EL (cell line): Measurements from ENCODE around the gene ZCCHC7.
"Not testable (repeated sequence)": the region's sequence is repeated elsewhere in the genome, so short reads cannot be mapped to it uniquely, and the experiment has no call there.

Source experiments
- DNase-seq: peaks from one replicate; pipeline ENCODE4 v3.0.0-alpha.2; 2016

ZCCHC7 gene

GRCh38 chr9:37179576-37179975, 59.2 kb downstream of the ZCCHC7 start:
- no peak for DNase-seq

DNA sequence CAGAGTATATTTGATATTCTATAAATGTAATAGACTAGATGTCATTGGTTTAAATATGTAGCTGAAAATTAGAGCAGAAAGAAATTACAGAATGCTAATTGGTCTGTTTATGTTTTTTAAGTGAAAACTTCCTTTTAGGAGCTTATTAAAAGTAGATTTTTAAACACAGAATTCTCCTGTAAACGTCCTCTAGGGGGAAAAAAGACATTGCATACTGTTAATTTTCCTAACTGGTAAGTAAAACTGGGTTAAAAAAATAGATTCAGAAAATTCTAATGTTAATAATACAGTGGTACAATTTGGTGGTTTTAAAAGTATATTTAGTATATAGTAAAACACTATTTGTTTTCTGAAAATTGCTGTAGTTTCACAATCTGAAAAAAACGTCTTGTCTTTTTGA, 59.8 kb downstream of the ZCCHC7 start:
- DNase-seq, result no peak

DNA sequence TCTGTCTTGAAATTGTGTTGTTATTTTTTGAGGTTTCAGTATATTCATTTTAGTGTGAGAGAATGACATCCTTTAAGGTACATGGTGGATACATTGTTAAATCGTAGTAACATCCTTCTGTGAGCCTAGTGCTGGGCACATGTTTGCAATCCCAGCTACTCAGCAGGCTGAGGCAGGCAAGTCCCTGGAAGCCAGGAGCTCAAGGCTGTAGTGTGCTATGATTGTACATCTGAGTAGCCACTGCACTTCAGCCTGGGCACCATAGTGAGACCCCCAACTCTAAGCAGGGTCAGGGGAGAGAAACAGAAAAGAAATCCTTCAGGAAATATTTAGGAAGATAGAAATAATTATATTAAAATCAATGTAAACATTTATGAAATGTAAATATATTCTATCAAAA, 62.3 kb downstream of the ZCCHC7 start:
- no peak for DNase-seq

GRCh38 chr9:37184905-37185867, 64.8 kb downstream of the ZCCHC7 start:
- DNase-seq, result no peak

GRCh38 chr9:37187292-37187691, 66.9 kb downstream of the ZCCHC7 start:
- no peak for DNase-seq

GRCh38 chr9:37187713-37188439, 67.5 kb downstream of the ZCCHC7 start:
- DNase-seq, result peak; percentile 39

DNA sequence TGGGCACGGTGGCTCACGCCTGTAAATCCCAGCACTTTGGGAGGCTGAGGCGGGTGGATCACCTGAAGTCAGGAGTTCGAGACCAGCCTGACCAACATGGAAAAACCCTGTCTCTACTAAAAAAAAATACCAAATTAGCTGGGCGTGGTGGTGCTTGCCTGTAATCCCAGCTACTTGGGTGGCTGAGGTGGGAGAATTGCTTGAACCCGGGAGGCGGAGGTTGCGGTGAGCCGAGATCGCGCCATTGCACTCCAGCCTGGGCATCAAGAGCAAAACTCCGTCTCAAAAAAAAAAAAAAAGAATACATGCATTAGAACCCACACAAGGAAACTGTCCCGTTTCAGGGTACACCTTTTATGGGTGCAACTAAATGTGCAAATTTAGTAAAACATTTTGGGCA, 70.4 kb downstream of the ZCCHC7 start:
- not testable (repeated sequence) for DNase-seq

DNA sequence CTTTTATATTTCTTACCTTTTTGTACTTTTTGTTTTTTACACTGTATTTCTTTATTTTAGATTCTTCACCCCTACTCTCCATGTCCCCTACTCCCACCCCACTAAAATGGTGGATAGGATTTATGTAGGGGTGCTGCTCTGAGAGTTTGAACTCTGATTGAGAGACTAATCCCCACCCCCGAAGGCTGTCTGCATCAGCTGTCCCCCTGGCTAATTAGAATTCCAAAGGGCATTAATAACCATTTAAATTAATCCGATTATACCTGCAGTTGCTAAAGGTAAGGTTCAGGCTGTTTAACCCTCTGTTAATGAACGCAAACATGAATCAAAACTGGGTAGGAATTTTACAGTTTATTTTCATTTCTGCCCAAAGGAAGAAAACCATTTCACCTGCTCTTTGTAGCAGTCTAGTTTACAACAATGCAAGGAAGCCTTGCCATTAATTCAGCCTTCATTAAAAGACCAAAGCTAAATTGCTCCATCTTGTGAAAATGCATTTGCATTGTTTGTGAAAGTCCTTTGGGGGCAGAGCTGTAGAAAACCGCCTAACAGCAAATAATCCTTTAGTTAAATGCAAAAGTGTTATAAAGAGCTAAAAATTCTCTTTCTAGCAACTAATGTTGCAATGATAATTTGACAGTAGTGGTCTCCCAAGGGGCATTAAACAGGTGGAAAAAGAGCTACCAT, 71.2 kb downstream of the ZCCHC7 start:
- no peak for DNase-seq

- no peak for DNase-seq
Observed at GRCh38 chr9:37192803-37193202, 72.4 kb downstream of the ZCCHC7 start.

DNA sequence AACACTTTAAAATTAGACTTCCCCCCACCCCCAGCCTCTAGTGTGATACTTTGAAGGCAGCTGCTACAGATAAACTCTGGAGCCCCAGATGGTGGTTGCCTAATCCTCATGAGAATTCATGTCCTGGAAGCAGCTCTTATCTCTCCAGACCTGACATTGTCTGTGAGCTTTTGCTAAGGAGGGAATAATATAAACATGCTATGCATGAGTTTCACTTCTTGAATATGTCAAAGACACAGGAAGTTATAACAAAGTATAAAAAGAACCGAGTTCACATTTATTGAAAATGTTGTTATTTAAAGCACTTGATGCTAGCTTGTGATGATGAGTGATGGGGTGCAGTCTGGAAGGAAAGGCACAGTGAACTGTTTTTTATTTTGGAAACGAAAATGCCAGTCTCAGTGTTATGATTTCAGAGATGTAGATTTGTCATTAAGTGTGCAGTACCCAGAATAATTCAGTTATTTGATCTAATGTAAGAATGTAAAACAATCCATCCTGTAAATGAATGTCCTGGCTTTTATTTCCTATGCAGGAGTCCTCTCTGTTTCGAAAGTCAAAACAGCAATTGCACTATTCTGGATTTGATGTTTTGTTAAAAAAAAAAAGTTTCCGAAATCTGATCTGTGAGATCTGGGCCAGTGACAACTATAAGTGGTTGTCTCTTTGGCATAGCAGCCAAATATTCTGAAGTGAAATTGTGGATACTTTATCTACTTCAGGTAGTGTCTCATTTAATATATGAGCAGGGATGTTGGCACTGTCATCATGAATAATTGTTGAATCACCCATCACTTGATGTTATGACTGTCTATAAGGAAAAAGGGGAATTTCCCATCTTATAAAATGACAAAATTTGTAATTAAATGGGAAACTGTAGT, 77.0 kb downstream of the ZCCHC7 start:
- peak; percentile 30 for DNase-seq

DNA sequence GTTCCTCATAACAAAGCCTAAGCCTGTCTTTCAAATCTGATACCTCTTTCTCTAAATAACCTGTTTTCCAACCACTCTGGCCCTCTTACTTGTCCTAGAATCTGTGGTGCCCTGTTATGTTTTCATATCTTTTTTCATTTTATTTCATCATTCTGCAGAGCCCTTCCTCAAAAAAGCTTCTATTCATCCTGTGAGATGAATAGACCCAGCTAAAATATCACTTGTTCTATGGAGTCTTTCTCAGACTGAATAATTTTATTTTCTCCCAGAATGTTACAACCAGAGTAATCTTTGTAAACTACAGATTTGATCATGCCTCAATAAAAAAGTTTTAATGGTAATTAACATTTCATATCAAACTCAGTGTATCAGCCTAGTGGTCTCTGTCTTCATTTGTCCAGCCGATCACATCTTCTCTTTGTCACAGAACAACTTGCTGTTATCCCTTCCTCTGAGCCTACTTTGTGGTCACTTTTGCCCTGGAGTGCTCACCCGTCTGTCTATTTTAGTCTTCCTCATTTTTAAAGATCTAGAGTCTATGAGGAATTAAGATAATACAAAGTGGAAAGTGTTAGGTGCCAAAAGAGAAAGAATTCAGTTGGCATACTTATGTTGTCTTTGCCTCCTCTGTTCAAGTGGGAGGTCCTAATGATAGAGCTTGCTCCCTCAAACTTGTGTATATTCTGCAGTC, 77.8 kb downstream of the ZCCHC7 start:
- DNase-seq, result no peak

- DNase-seq, result no peak
Observed at GRCh38 chr9:37198831-37199230, 78.5 kb downstream of the ZCCHC7 start.

DNA sequence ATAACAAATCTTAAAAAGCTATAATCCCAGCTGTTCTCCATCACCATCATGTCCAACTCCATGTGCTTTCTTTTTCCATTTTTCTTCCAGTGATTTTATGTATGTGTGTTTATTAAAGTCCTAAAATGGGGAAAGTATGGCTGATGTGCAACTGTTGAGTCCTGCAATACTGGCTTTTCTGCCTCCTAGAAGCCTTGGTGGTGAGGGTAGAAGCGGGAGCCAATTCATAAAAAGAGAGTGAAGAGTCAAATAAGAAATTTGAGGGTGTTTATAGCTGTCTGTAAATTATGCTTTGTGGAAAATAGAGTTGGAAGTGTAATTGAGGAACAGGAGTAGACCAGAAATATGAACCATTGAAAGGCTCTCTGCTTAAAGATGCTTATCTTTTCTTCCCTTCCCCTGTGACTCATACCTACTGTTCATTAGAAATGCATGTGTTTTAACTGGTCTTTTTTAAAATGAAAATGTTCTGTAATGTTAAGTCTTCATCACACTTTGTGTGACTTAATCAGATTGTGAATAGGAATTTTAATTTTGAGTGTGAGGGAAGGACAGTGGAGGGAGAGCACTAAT, 80.1 kb downstream of the ZCCHC7 start:
- peak; percentile 65 for DNase-seq

DNA sequence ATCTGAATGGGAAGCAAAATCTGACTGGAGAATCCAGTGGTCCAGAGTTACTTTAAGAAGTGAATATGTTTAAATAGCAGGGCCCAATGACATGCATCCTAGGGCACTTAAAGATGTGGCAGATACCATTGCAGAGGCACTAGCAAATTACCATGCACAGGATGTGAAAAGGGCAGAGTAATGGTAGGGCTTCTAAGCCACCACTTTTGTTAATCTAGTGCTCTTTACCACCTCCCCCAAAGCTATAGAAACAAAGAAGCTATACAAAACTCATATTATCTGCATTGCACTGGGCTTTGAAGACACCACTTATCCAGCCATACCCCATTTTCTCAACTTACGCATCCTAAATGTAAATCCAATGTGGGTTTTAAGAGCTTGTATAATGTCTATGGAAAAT, 81.2 kb downstream of the ZCCHC7 start:
- DNase-seq, result no peak

DNA sequence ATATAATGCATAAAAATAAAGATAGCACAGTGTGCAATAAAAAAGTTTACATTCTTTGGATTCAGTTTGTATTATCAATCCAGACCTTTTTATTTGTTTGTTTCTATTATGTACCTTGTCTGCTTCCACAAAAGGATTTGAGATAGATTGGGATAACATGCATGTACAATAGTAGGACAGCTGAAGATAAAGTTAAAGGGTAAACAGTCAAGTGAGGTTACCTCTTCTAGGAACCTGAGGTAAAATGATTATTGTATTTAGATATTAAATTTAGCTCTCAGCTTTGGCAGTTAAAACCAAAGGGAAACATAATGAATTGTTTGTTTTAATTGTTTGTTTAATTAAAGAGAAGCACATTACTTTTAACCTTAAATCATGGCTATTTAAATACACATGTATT, 81.7 kb downstream of the ZCCHC7 start:
- DNase-seq, result no peak

GRCh38 chr9:37203456-37203855, 83.1 kb downstream of the ZCCHC7 start:
- not testable (repeated sequence) for DNase-seq

GRCh38 chr9:37206121-37206620, 85.8 kb downstream of the ZCCHC7 start:
- no peak for DNase-seq

DNA sequence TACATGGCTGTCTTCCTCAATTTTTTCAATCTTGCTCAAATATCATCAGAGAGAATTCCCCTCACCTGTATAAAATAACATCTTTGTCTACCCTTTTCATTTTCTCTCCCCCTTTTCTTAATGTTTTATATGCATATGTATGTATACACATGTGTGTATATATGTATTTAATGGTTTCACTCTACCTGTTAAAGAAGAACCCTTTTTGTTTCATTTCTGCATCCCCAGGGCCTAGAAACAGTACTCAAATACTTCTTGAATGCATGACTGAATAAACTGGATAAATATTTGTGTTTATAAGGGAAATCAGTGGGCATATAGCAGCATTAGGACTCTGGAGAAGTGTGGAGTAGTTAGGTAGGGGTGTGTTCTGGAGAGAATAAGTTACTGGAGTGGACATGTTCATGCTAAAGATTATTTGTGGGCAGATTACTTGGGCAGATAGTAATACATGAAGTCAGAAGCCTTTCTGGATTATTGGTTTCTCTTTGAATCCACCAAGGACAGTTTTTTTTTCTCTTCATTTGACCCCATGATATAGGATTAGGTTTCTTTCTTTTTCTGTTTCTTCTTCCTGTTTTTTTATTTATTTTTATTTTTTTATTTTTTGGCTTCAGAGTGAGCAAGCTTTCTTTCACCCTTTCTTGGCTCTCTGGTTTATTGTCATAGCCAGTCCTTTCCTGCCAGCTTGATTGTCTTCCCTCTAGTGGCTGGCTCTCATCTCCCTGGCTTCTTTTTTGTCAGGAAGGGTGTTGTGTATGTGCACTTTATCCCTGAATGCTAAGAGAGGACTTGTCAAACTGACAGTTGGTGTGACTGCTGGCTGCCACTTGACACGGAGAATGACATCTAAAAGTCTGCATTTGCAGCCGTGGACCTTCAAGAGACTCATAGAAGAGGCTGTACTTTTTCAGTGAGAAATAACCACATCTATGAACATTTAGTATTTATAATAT, 89.3 kb downstream of the ZCCHC7 start:
- DNase-seq, result no peak

- no peak for DNase-seq
Observed at GRCh38 chr9:37210737-37211523, 90.6 kb downstream of the ZCCHC7 start.
